GM04504 (cell line): Measurements from ENCODE around the gene INSYN1.

Experiments
- DNase-seq: peaks from one replicate; pipeline ENCODE4 v3.0.0-alpha.2; 2012; ENCODE audit warnings: low read depth

Gene INSYN1

GRCh38 chr15:73773428-73773827, 20.3 kb upstream of the INSYN1 start:
- DNase-seq, result no peak

GRCh38 chr15:73771385-73772045, 18.4 kb upstream of the INSYN1 start:
- no peak for DNase-seq

DNA sequence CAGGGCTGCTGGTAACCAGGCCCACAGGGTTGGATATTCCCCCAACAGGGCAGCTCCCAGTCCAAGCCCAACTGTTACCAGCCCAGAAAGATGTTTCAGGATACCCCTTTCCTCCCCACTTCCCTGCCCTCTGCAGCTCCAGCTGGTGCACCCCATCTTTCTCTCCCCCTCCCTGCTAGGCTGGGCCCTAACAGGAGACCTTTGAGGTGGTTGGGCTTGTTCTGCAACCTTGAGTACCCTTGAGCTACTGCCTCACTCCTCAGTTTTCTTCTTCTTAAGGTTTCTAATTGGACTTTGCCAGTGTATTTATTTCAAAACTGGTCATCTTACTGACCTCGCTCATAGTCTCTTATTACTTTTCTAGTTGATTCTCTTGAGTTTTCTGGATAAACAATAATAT, 16.9 kb upstream of the INSYN1 start:
- DNase-seq, result no peak

DNA sequence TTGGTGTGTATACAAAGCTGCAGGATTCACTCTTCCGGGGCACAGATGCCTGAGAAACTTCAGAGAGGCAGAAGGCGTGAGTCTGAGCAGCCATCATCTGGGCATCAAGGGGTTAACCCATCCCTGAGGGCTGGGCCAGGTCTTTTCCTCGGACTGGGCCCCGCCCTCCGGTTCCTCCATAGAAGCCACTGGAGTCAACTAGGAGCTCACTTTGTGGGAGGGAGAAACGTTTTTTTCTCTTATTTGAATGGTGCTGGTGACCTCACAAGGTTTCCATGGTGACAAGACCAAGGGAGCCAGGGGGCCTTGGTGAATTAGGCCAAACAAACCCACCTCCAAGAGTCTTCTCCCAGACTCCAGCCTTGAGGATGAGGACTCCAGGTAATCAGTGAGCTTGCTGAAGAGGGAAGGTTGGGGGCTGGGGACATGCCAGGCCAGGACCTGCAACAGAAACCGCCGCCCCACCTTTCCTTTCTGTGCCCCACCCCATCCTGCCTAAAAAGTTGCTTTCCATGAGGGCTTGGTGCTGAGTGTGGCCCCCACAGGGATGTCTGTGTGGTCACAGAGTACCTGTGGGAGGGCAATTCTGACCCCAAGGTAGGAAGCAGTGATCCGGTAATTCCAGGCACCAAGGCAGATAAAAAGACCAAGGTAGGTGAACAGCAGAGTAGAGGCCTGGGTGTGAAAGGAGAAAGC, 14.8 kb upstream of the INSYN1 start:
- DNase-seq, result no peak

DNA sequence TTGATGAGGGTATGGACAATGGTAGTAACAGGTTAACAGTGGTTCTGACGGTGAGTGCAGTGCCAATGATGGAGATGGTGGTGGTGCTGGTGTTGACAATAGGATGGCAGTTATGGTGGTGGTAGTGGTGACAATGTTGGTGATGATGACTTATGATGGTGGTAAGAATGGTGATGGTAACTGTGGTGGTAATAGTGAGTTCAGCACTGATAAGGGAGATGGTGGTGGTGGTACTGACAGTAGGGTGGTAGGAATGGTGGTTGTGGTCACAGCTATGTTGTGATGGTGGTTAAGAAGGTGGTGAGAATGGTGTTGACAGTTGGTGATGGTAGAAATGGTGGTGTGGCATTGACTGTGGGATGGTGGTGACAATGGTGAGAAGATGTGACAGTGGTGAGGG, 13.4 kb upstream of the INSYN1 start:
- no peak for DNase-seq

GRCh38 chr15:73765778-73766177, 12.6 kb upstream of the INSYN1 start:
- no peak for DNase-seq

DNA sequence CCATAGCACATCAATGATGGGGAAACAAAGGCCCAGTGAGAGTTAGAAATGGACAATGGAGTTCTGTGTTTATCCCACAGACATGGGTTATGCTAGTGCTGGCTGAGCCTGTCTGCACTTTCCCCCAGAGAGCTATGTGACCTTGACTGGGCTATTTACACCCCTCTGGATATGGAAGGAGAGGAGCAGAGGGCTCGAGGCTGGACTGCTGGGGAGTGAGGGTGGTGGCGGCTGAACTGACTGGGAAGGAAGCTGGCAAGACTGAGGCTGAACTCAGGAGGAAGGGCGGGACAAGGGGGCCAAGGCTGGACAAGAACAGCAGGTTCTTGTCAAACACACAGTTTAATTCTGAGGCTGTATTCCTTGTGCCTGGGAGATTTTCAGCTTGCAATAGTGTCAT, 10.8 kb upstream of the INSYN1 start:
- no peak for DNase-seq

DNA sequence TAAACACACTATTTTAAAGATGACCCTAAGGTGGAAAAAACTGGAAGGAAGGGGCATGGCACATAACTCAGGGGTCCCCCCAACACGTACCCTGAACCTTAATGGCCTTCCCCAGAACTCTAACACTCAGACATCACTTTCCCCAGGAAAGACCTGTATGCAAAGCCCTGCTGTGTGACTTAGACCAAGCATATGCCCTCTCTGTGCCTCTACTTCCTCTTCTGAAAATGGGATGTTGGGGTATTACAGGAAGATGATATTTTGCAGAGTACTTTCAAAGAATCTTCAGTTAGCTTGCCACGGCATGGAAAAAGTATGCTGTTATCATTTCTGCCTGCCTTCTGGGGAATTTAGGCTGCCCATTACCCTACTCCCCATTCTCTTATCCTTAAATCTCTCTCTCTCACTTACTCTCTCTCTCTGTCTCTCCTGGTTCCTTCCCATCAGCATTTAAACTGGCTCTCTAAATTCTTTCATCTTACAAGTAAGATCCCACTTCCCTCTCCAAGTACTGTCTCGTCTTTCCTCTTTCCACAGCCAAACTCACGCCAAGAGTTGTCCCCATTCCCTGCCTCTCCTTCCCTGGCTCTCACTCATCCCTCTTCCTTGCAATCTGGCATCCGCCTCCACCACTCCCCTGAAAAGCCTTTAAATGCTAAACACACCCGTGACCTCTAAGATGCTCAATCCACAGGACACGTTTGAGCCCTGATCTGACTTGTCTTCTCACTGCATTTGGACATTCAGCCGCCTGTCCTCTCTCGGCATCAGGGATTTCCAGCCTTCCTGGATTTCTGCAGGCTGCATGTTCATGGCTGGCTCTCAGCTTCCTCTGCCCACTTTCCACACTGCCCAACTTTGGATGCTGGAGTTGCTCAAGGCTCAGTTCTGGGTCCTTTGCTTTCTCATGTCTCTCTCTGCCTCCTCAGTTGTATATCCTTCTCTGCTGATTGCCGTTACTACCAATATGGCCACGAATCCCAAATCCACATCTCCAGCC, 7.5 kb upstream of the INSYN1 start:
- DNase-seq, result no peak

DNA sequence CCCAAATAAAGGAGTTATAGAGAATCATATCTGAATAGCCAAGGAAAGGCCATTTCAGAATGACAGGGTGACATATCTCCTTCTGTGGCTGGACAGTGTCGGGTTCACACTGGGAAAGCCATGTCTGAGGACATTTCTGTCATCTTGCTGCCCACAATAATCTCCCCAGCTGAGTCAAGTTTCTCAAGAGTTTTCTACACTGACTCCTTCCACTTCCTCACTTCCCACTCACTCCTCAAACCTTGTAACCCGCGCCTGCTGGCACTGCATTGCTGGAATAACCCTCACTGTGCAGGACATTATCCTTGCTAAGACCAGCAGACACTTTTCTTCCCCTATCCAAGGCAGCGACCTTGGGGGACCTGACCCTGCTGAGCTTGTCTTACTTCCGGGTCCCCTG, 5.3 kb upstream of the INSYN1 start:
- no peak for DNase-seq

- DNase-seq, result no peak
These were observed 4.4 kb upstream of the INSYN1 start for GRCh38 chr15:73757571-73757970.

GRCh38 chr15:73756947-73757513, 3.9 kb upstream of the INSYN1 start:
- no peak for DNase-seq

GRCh38 chr15:73756390-73756789, 3.2 kb upstream of the INSYN1 start:
- DNase-seq, result no peak

GRCh38 chr15:73755946-73756345, 2.8 kb upstream of the INSYN1 start:
- no peak for DNase-seq

GRCh38 chr15:73755481-73755880, 2.3 kb upstream of the INSYN1 start:
- no peak for DNase-seq

GRCh38 chr15:73754461-73754860, 1.3 kb upstream of the INSYN1 start:
- DNase-seq, result no peak

- no peak for DNase-seq
These were observed 351 bp downstream of the INSYN1 start for GRCh38 chr15:73752806-73753193.

GRCh38 chr15:73751899-73752805, 999 bp downstream of the INSYN1 start:
- DNase-seq, result no peak

- DNase-seq, result no peak
These were observed 1.6 kb downstream of the INSYN1 start for GRCh38 chr15:73751511-73751898.

GRCh38 chr15:73750951-73751350, 2.2 kb downstream of the INSYN1 start:
- no peak for DNase-seq

DNA sequence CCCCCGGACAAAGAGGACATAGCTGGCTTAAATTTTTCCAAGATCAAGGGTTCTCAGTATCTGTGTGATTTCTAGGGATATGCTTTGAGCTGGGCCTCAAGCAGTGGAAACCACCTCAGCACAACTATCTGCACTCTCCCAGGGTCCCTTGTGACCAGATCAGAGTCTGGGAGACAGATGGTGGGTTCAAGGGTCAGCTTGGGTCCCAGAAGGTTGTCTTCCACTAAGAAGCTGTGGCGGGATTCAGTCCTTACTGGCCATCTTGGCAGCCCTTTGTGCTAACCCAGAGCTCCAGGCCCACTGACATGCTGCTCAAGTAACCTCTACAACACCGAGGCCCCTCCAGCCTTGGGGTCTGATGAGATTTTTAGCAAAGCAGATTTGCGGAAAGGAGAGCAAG, 2.7 kb downstream of the INSYN1 start:
- DNase-seq, result no peak

DNA sequence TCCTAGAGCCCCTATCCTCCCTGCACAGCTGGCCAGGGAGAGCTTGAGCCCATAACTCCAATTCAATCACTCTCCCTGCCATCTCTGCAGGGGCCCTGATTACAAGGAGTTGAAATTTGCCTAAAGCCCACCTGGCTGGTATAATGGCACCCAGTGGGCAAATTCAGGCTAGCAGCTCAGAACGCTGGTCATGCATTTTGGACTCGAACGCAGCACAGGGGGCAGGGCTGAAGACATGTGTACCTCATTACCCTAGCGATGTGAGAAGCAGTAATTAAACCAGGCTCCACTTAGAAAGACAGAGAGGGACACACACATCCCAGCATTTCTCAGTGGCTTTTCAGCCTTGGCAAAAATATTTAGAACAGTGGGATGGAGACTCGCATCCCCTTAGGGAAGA, 3.2 kb downstream of the INSYN1 start:
- no peak for DNase-seq
